A673 (cell line): ENCODE results near the gene CCDC40. TPM values are rescaled to one million over a fixed set of nuclear protein-coding genes. Genes with fewer than 3 reads are reported as not detected.

Experiments
- BruUV-seq: library from RNA; stranded (reverse); fragments of 400-500 nt; replicated peaks from 2 replicates; lab custom pipeline; 2021; lab: Mats Ljungman, UMichigan
- CTCF ChIA-PET: fragments of 300-600 bp; sonication (Branson Sonifier 250); formaldehyde crosslinking; loops from one replicate; lab custom pipeline; 2022; ENCODE audit warnings: antibody characterized with exemption; lab: Charles Lee
- POLR2A ChIA-PET: fragments of 300-600 bp; sonication (Branson Sonifier 250); formaldehyde crosslinking; loops from one replicate; lab custom pipeline; 2022; ENCODE audit warnings: antibody characterized with exemption; ENCODE audit not compliant: low non-redundant PET; lab: Charles Lee
- DNase-seq: peaks from one replicate; pipeline ENCODE4 v3.0.0-alpha.2; 2015; ENCODE audit warnings: low spot score
- H3K27ac ChIP-seq: fragments of 200-600 bp; sonication (generic); 2 replicates; pipeline ENCODE4 v1.5.1; 2016; ENCODE audit warnings: mixed run types, low read depth, mild to moderate bottlenecking, mixed read lengths, antibody characterized with exemption, low read length; ENCODE audit not compliant: poor library complexity, severe bottlenecking
- H3K27me3 ChIP-seq: fragments of 200-600 bp; sonication (generic); replicated peaks from 2 replicates; pipeline ENCODE4 v1.6.1; 2017; ENCODE audit warnings: mixed run types, low read depth, mild to moderate bottlenecking, mixed read lengths, antibody characterized with exemption, low read length; ENCODE audit not compliant: insufficient read depth, poor library complexity
- H3K36me3 ChIP-seq: fragments of 200-600 bp; sonication (generic); 2 replicates; pipeline ENCODE4 v1.6.1; 2016; ENCODE audit warnings: mixed run types, mild to moderate bottlenecking, mixed read lengths, antibody characterized with exemption, low read length; ENCODE audit not compliant: insufficient read depth, poor library complexity, severe bottlenecking
- H3K4me1 ChIP-seq: fragments of 200-600 bp; sonication (generic); 2 replicates; pipeline ENCODE4 v1.6.1; 2017; ENCODE audit warnings: mixed run types, mild to moderate bottlenecking, mixed read lengths, antibody characterized with exemption, low read length; ENCODE audit not compliant: insufficient read depth, poor library complexity, severe bottlenecking
- H3K4me3 ChIP-seq: fragments of 200-600 bp; sonication (generic); 2 replicates; pipeline ENCODE4 v1.5.1; 2016; ENCODE audit warnings: low read depth, mixed run types, mild to moderate bottlenecking, mixed read lengths, low read length; ENCODE audit not compliant: poor library complexity, severe bottlenecking
- H3K9me3 ChIP-seq: fragments of 200-600 bp; sonication (generic); 2 replicates; pipeline ENCODE4 v1.6.1; 2016; ENCODE audit warnings: mixed run types, low read depth, mild to moderate bottlenecking, mixed read lengths, antibody characterized with exemption, low read length; ENCODE audit not compliant: poor library complexity, severe bottlenecking
- EZH2 ChIP-seq: fragments of 200-600 bp; sonication (generic); IDR thresholded peaks from 2 replicates; pipeline ENCODE4 v1.6.1; 2017; ENCODE audit warnings: borderline replicate concordance, low read depth, mild to moderate bottlenecking, mixed read lengths, antibody characterized with exemption, low read length; ENCODE audit not compliant: poor library complexity, severe bottlenecking
- intact Hi-C: fragments of 100-400 bp; cut with micrococcal nuclease; formaldehyde crosslinking; loops from one replicate; pipeline ENCODE4 v1.10.0; 2022; ENCODE audit not compliant: unreplicated experiment
- total RNA-seq: library from RNA; stranded (reverse); gene quantifications from 2 replicates; pipeline ENCODE4 v1.2.3, GENCODE V29; 2021
- TF ChIP-seq, protein P1 (sequence below): fragments of 300-800, 200-600 bp; sonication (generic); conservative IDR thresholded peaks from 2 replicates; pipeline ENCODE4 v1.5.1; 2017; ENCODE audit warnings: low read depth, mild to moderate bottlenecking, antibody characterized with exemption, low read length, moderate library complexity, mixed read lengths

The CCDC40 gene
- total RNA-seq, 1 experiment from 2014 or later = 3.5 TPM

GRCh38 chr17:80095844-80096475 is 59.5 kb downstream of the CCDC40 start:
- no TSS peak for BruUV-seq
- Histone ChIP-seq H3K4me1 (no peaks in the 10 kb centered on the region), H3K27ac (no peak overlapping the region), H3K4me3 (no peak overlapping the region), H3K27me3 (no peaks in the 10 kb centered on the region), H3K36me3 (no peaks in the 10 kb centered on the region), H3K9me3 (no peaks in the 10 kb centered on the region)
- ChIA-PET CTCF (no interaction called here), POLR2A (no interaction called here)
- TF ChIP-seq, protein P1, sequence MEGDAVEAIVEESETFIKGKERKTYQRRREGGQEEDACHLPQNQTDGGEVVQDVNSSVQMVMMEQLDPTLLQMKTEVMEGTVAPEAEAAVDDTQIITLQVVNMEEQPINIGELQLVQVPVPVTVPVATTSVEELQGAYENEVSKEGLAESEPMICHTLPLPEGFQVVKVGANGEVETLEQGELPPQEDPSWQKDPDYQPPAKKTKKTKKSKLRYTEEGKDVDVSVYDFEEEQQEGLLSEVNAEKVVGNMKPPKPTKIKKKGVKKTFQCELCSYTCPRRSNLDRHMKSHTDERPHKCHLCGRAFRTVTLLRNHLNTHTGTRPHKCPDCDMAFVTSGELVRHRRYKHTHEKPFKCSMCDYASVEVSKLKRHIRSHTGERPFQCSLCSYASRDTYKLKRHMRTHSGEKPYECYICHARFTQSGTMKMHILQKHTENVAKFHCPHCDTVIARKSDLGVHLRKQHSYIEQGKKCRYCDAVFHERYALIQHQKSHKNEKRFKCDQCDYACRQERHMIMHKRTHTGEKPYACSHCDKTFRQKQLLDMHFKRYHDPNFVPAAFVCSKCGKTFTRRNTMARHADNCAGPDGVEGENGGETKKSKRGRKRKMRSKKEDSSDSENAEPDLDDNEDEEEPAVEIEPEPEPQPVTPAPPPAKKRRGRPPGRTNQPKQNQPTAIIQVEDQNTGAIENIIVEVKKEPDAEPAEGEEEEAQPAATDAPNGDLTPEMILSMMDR = no peak
- TF ChIP-seq EZH2 = no peak
- DNase-seq = no peak
- intact Hi-C loops = no loop called here

DNA sequence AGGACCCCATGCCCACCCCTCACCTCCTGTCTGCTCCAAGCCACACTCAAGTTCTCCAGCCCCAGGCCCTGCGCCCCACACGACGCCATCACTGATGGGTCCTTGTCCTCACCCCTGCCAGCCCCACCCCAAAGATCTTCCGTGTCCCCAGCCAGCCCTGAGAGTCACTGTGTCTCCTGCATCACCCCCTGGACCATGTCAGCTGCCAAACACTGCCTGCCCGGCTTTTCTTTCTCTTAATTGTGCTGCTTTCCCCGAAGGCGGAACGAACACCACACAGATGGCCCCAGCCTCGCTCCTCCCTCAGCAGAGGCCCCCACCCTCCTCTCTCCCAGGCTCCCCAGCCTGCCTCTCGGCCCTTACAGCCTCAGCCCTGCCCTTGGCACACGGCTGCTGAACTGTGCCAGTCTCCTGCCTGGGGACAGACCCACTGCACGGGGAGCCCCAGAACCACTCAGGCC is 60.1 kb downstream of the CCDC40 start:
- no TSS peak for BruUV-seq
- Histone ChIP-seq H3K9me3 (no peaks in the 10 kb centered on the region), H3K36me3 (no peaks in the 10 kb centered on the region), H3K4me1 (no peaks in the 10 kb centered on the region), H3K4me3 (no peak overlapping the region), H3K27me3 (no peaks in the 10 kb centered on the region), H3K27ac (no peak overlapping the region)
- ChIA-PET POLR2A (no interaction called here), CTCF (no interaction called here)
- intact Hi-C loops = no loop called here
- no peak for DNase-seq
- TF ChIP-seq EZH2 = no peak
- TF ChIP-seq, protein P1 = no peak

DNA sequence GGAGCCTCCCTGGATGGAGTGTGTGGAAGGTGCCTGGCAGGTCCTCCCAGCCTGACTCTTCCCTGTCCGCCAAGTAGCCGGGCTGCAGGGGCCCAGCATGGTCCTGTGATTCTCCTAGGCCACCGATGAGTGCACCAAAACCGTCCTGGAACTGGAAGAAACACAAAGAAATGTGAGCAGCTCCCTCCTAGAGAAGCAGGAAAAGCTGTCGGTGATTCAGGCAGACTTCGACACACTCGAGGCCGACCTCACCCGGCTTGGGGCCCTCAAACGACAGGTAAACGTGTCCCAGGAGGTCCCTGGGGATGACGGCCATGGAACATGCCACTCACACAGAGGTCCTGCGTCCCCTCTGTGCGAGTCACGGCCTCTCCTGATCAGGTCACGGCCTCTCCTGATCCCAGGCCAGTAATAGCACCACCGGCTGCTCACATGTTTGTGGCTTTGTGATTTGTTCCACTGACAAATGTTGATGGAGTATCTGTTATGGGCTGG is 60.7 kb downstream of the CCDC40 start:
- DNase-seq = no peak
- H3K4me3 ChIP-seq = no peak overlapping the region
- no peaks in the 10 kb centered on the region for H3K9me3 ChIP-seq
- H3K4me1 ChIP-seq = no peaks in the 10 kb centered on the region
- H3K27ac ChIP-seq = no peak overlapping the region
- intact Hi-C loops = no loop called here
- no peaks in the 10 kb centered on the region for H3K27me3 ChIP-seq
- ChIA-PET POLR2A (no interaction called here), CTCF (no interaction called here)
- H3K36me3 ChIP-seq = no peaks in the 10 kb centered on the region
- TF ChIP-seq, protein P1 = no peak
- no peak for TF ChIP-seq EZH2
- no TSS peak for BruUV-seq
